A673 (cell line): ENCODE measurements around the gene ZC3H12C.

Experiments used
- CTCF ChIP-seq: fragments of 300-800, 200-600 bp; sonication (generic); conservative IDR thresholded peaks from 2 replicates; pipeline ENCODE4 v1.5.1; 2017; ENCODE audit warnings: low read depth, mild to moderate bottlenecking, antibody characterized with exemption, low read length, moderate library complexity, mixed read lengths
- EZH2 ChIP-seq: fragments of 200-600 bp; sonication (generic); IDR thresholded peaks from 2 replicates; pipeline ENCODE4 v1.6.1; 2017; ENCODE audit warnings: borderline replicate concordance, low read depth, mild to moderate bottlenecking, mixed read lengths, antibody characterized with exemption, low read length; ENCODE audit not compliant: poor library complexity, severe bottlenecking

- no peak for TF ChIP-seq CTCF
- no peak for TF ChIP-seq EZH2
Measured at GRCh38 chr11:110169738-110170137, 76.5 kb downstream of the ZC3H12C start.
